H7 (cell line): ENCODE data around the gene DNPEP. TPM values are rescaled to one million over a fixed set of nuclear protein-coding genes. Genes with fewer than 3 reads are reported as not detected.

Experiments used
- DNase-seq: peaks from one replicate; pipeline ENCODE4 v3.0.0; 2012
- H3K27me3 ChIP-seq: 2 replicates; pipeline ENCODE4 v1.6.0; 2011; ENCODE audit warnings: mild to moderate bottlenecking, low read length; ENCODE audit not compliant: control insufficient read depth, insufficient read depth
- H3K36me3 ChIP-seq: replicated peaks from 2 replicates; pipeline ENCODE4 v1.5.1; 2011; ENCODE audit warnings: low read length; ENCODE audit not compliant: control insufficient read depth, insufficient read depth
- H3K4me3 ChIP-seq: 2 replicates; pipeline ENCODE4 v1.5.1; 2011; ENCODE audit warnings: low read depth, mild to moderate bottlenecking, control low read depth, low read length, moderate library complexity; ENCODE audit not compliant: insufficient read depth
- total RNA-seq: library from RNA; depleted of rRNA; stranded (reverse); fragments of >200 nt; shearing (Covaris generic); gene quantifications from 2 replicates; pipeline ENCODE4 v1.2.3, GENCODE V29; 2014; rRNA removed

The DNPEP gene
- 44.8 and 55.5 TPM in 2 replicates for total RNA-seq

DNA sequence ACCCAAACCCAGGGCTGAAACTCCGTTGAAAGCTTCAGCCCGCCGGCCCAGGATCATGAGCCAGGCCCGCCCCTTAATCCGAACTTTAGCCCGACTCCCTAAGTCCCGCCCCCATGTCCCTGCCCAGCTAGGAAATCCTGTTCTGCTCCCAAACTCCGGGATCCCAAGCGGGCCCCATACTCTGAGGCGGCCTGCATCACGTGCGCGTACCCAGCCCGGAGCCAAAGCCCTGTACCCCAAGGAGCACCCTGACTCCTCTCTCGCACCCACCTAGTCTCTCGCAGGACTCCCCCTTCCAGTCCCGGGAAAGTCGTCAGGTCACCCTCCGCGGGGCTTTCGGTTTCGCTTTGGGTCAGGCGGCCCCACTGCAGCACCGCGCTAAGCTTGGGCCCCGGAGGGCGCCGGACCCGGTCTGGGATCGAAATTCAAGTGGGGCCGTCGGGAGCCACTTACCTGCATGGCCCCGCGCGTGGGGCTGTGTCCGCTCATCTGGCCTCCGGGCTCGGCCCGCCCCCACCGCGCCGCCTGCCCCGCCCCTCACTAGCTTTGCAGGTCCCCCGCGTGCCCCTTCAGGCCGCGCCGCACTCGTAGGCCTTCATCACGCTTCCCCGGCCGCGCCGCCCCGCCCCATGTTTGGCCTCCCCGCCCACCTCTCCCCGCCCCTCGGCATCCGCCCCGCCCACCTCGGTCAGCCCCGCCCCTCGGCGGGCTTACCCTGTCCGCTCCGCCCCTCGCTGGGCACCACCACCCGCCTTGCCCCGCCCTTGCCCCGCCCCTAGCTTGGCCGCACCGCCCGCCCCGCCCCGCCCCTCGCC is at the start of gene DNPEP:
TSS of gene DNPEP (minus strand) at position 607 of the 815 bp plus-strand sequence. CDS start at position 489, 118 bp downstream.
- peak; percentile 92 for DNase-seq
- Histone ChIP-seq H3K36me3 (peaks cover 22% of the 10 kb centered on the region), H3K27me3 (no peaks in the 10 kb centered on the region; the same call in 1 of the 2 replicates), H3K4me3 (peak within 1 kb of the TSS; percentile 86)

DNA sequence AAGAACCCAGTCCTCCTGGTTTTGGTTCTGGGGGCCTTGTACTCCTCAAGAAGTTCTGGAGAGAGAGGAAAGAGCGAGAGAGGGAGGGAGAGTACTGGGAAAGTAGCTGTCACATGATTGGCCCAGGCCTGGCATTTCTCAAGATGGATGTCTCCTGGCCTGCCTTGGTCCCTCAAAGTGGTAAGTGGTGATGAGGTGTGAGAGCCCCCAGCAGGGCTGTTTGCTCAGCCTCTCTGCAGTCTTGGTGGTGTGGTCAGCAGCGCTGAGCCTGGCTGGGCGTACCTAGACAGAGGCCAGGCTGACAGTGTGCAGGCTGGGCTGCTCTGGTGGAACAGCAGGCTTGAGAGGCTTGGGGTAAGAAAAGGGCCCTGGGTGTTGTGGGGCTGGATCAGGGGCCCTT is 49.4 kb upstream of the DNPEP start:
- no peak overlapping the region for H3K4me3 ChIP-seq
- H3K27me3 ChIP-seq, result peaks cover 21% of the 10 kb centered on the region
- no peak for DNase-seq
- H3K36me3 ChIP-seq, result no peaks in the 10 kb centered on the region

GRCh38 chr2:219436491-219436890 is 48.8 kb upstream of the DNPEP start:
- DNase-seq, result no peak
- Histone ChIP-seq H3K27me3 (peaks cover 20% of the 10 kb centered on the region), H3K36me3 (no peaks in the 10 kb centered on the region), H3K4me3 (no peak overlapping the region)

DNA sequence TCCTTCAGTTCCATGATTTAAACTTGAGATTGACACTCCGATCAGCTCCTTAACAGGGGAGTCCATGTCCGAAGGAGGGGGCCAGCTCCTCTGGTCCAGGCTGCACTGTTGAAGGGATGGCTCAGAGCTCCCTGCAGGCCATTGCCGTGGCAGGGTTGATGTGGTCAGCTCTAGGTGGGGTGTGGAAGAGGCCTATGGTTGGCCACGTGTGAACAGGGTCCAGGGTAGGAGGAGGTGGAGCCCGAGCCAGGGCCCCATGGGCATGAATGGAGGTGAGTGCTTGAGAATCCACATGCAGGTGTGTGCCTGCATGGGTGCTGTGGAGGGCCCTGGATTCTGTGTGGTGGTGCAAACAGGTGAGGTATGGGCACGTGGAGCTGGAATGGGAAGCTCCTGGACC is 48.0 kb upstream of the DNPEP start:
- H3K4me3 ChIP-seq, result no peak overlapping the region
- no peaks in the 10 kb centered on the region for H3K36me3 ChIP-seq
- no peak for DNase-seq
- H3K27me3 ChIP-seq, result peaks cover 13% of the 10 kb centered on the region

- Histone ChIP-seq H3K36me3 (no peaks in the 10 kb centered on the region), H3K4me3 (peak within 1 kb of the TSS; percentile 36), H3K27me3 (peaks cover 13% of the 10 kb centered on the region)
- DNase-seq, result peak; percentile 84
These were observed 47.2 kb upstream of the DNPEP start, which contains the start of gene SPEG for GRCh38 chr2:219434718-219435525. TSS of gene SPEG (plus strand) at chr2:219434843. CDS start at chr2:219434978, 135 bp downstream.

- peak overlapping the region; percentile 36 for H3K4me3 ChIP-seq
- H3K27me3 ChIP-seq, result peaks cover 13% of the 10 kb centered on the region
- peak; percentile 78 for DNase-seq
- no peaks in the 10 kb centered on the region for H3K36me3 ChIP-seq
These were observed 46.7 kb upstream of the DNPEP start for GRCh38 chr2:219434468-219434717.

DNA sequence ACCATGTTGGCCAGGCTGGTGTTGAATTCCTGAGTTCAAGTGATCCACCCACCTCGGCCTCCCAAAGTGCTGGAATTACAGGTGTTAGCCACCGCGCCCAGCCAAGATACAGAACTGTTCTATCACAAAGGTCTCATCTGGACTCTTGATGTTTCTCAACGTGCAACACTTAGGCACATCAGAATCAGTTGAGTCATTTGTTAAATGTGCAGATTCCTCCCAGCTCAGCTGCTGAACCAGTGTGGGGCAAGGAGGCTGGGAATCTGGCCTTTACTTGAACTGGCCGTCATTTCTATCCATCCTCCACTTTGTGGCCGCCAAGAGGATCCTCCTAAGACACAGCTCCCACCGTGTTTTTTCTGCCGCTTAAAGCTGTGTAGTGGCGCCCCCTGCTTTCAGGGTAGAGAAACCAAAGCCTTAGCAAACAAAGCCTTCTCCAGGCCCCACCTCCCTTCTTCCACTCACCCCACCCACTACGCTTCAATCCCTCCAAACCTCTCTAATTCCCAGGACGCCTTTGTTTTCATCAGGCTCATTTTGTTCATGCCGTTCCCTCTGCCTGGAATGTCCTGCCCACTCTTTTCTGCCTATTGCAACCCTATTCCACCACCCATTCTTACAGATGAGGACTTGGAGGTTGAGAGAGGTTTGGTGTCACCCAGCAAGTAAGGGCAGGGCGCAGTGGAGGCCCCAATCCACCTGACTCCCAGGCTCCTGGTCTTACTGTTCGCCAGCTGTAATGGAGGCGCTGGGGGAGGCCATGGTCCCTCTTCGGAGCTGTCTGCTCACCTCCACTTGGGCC is 46.2 kb upstream of the DNPEP start:
- Histone ChIP-seq H3K36me3 (no peaks in the 10 kb centered on the region), H3K4me3 (peak overlapping the region; percentile 36), H3K27me3 (peaks cover 13% of the 10 kb centered on the region)
- peak; percentile 93 for DNase-seq

- H3K4me3 ChIP-seq, result no peak overlapping the region
- DNase-seq, result peak; percentile 70
- H3K36me3 ChIP-seq, result no peaks in the 10 kb centered on the region
- H3K27me3 ChIP-seq, result peaks cover 11% of the 10 kb centered on the region
These were observed 43.2 kb upstream of the DNPEP start for GRCh38 chr2:219430633-219431615.

DNA sequence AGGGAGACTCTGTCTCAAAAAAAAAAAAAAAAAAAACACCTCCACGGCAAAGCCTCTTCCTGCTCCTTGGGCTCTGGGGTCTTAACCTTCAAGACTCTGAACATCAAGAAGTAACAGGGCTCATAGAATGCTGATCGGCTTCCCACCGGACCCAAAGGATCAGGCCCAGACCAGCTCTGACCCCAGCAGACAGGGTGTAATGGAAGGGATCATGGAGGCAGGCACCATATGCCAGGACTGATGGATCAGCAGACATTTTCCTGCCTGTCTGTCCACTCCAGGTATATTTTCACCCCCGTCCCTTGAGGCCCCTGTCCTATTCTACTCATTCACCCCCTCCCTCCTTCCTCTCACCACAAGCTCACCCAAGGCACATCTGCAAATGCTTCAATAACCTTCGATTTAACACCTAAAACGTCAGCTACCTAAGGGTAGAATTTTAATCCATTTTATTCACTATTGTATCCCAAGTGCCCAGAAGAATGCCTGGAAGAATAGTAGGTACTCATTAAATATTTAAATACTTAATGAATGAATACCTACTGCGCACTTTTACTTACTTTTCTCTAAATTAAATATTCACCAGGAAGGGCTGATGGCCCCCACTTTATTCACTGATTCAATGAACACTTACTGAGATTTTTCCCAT is 42.4 kb upstream of the DNPEP start:
- H3K27me3 ChIP-seq, result peaks cover 5% of the 10 kb centered on the region; the same call in 1 of the 2 replicates
- H3K36me3 ChIP-seq, result no peaks in the 10 kb centered on the region
- H3K4me3 ChIP-seq, result no peak overlapping the region
- DNase-seq, result no peak

DNA sequence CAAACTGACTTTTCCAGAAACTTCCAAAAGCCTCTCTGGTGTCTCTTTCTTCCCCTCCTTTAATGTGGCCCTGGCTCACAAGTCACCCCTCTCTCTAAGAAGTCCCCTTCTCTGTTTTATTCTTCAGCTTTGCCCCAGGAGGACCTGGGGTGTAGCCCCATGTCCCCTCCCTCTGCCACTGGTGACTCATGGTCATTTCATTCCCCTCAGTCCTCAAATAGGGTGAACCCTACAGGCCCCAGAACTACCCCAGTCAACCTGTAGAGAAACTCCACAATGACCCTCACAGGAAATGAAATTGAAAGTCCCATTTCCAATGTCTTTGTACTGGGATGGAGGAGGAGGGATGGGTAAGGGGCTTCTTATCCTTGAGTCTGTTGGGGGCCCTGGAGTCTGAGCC is 40.8 kb upstream of the DNPEP start:
- H3K4me3 ChIP-seq, result no peak overlapping the region
- H3K27me3 ChIP-seq, result no peaks in the 10 kb centered on the region; the same call in 1 of the 2 replicates
- H3K36me3 ChIP-seq, result no peaks in the 10 kb centered on the region
- DNase-seq, result no peak

GRCh38 chr2:219426534-219427136 is 38.9 kb upstream of the DNPEP start:
- Histone ChIP-seq H3K27me3 (no peaks in the 10 kb centered on the region; the same call in 1 of the 2 replicates), H3K36me3 (no peaks in the 10 kb centered on the region), H3K4me3 (no peak overlapping the region)
- DNase-seq, result peak; percentile 53

- no peaks in the 10 kb centered on the region for H3K36me3 ChIP-seq
- H3K27me3 ChIP-seq, result no peaks in the 10 kb centered on the region; the same call in 1 of the 2 replicates
- peak; percentile 53 for DNase-seq
- H3K4me3 ChIP-seq, result no peak overlapping the region
These were observed 38.3 kb upstream of the DNPEP start for GRCh38 chr2:219426068-219426443.
